C4-2B (cell line): ENCODE data around the gene PTPRN2.

ENCODE experiments used
- CTCF ChIP-seq: fragments of 450-650 bp; conservative IDR thresholded peaks from 2 replicates; pipeline ENCODE4 v1.5.1; 2017; ENCODE audit warnings: mild to moderate bottlenecking
- ZFX ChIP-seq: fragments of 450-650 bp; IDR thresholded peaks from 2 replicates; pipeline ENCODE4 v1.6.1; 2017

GRCh38 chr7:158109364-158110033 lies 478.1 kb downstream of the PTPRN2 start:
- TF ChIP-seq CTCF (no peak), ZFX (no peak)
